Epithelial cell of esophagus (primary cell): Measurements from ENCODE around the gene PCBP2.

Source experiments
- DNase-seq: peaks from one replicate; pipeline ENCODE4 v3.0.0; 2010; ENCODE audit warnings: low read depth
- H3K4me3 ChIP-seq: 2 replicates; pipeline ENCODE4 v1.5.1; 2011; ENCODE audit warnings: mild to moderate bottlenecking, low read length, control low read depth
- CTCF ChIP-seq: IDR thresholded peaks from 2 replicates; pipeline ENCODE4 v1.5.1; 2011; ENCODE audit warnings: low read depth, mild to moderate bottlenecking, low read length, control low read depth, inconsistent platforms; ENCODE audit not compliant: insufficient read depth; ENCODE audit errors: missing control alignments

Gene PCBP2

GRCh38 chr12:53492830-53493609 is 41.1 kb downstream of the PCBP2 start:
- peak; percentile 86 for DNase-seq
- TF ChIP-seq CTCF, result no peak
- peak overlapping the region; percentile 65 for H3K4me3 ChIP-seq

- TF ChIP-seq CTCF, result no peak
- peak overlapping the region; percentile 65 for H3K4me3 ChIP-seq
- DNase-seq, result no peak
Measured at GRCh38 chr12:53493610-53494391, 41.9 kb downstream of the PCBP2 start.

- no peak for TF ChIP-seq CTCF
- no peak for DNase-seq
Measured at GRCh38 chr12:53495903-53496751, 44.2 kb downstream of the PCBP2 start.

GRCh38 chr12:53496752-53497032 is 44.8 kb downstream of the PCBP2 start:
- no peak overlapping the region for H3K4me3 ChIP-seq
- no peak for TF ChIP-seq CTCF
- DNase-seq, result no peak

More at GRCh38 chr12:53495903-53496751, 44.2 kb downstream of the PCBP2 start:
- no peak overlapping the region for H3K4me3 ChIP-seq

- no peak for DNase-seq
- no peak for TF ChIP-seq CTCF
- no peak overlapping the region for H3K4me3 ChIP-seq
Measured at GRCh38 chr12:53497461-53497860, 45.6 kb downstream of the PCBP2 start.

- H3K4me3 ChIP-seq, result peak overlapping the region; percentile 73
- no peak for DNase-seq
- no peak for TF ChIP-seq CTCF
Measured at GRCh38 chr12:53498235-53498630, 46.3 kb downstream of the PCBP2 start.
